Stimulated activated CD8-positive, alpha-beta memory T cell treated with anti-CD3 and anti-CD28 coated beads, Interleukin-7, amount 100 ng/mL, for 24 hours (primary cell): Measurements from ENCODE around the gene NUP153.
"Not testable (repeated sequence)": the region's sequence is repeated elsewhere in the genome, so short reads cannot be mapped to it uniquely, and the experiment has no call there.

ENCODE experiments used
- DNase-seq: peaks from one replicate; pipeline ENCODE4 v3.0.0-alpha.2; 2020; ENCODE audit warnings: low read depth

The NUP153 gene

DNA sequence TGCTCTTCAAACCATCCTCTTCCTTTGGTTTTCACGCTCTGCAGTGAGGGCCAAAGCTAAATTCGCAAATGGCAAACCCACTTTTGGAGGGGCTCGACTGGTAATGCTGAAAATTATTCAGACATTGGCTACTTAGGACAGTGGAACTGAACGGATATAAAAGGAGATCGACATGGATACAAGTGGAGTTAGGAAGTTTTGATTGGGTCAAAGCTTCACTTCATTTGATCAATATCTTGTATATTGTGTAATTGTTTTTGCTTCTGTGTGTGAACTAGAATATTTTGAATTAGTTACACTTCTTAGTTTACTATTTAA is 105.4 kb downstream of the NUP153 start:
- DNase-seq, result no peak

GRCh38 chr6:17600527-17601385 is 106.0 kb downstream of the NUP153 start:
- DNase-seq, result no peak

DNA sequence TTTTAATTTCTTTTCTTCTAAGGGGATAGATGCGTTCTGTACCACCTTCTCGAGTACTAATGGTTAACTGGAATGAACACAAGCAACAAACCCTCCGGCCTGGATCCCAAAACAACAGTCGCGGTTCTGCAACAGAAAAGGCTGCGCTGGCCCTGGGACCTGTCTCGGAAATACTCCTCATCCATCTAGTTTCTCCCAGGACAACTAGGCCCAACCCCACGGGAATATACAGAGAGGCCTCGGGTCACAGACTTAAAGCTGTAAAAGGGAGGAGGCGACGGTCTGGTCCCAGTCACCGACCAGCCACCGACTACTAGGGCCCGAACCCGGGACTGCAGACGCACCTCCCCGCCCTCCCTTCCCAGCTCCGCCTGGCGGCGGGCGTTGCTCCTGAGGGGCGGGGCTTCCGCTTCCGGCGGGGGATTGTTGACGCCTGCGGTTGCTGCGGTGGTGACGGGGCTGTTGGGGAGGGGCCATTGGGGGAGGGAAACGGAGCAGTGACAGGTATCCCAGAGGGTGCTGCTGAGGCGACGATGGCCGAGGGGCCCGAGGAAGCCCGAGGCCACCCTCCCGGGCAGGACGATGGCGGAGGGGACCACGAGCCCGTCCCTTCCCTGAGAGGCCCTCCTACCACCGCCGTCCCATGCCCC is 106.7 kb downstream of the NUP153 start, which contains the start of gene FAM8A1:
Gene FAM8A1, plus strand, starts transcription at position 426 of the 650 bp plus-strand sequence. Its CDS starts 108 bp downstream, at position 534.
- peak; percentile 95 for DNase-seq

DNA sequence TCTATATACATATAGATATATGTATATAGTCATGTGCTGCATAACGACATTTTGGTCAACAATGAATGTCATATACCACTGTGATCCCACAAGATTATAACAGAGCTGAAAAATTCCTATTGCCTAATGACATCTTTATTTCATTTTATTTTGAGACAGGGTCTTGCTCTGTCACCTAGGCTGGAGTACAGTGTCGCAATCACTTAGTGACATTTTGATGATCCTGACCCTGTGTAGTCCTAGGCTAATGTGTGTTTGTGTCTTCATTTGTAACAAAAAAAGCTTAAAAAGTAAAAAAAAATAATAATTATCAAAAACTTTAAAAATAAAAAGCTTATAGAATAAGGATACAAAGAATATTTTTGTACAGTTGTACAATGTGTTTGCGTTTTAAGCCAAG is 110.6 kb downstream of the NUP153 start:
- no peak for DNase-seq

- DNase-seq, result no peak
These were observed 113.5 kb downstream of the NUP153 start for GRCh38 chr6:17593246-17593645.

- no peak for DNase-seq
These were observed 115.4 kb downstream of the NUP153 start for GRCh38 chr6:17591287-17591686.

GRCh38 chr6:17589406-17590096 is 117.2 kb downstream of the NUP153 start:
- no peak for DNase-seq

- DNase-seq, result no peak
These were observed 118.7 kb downstream of the NUP153 start for GRCh38 chr6:17588011-17588410.

GRCh38 chr6:17586623-17587022 is 120.1 kb downstream of the NUP153 start:
- DNase-seq, result not testable (repeated sequence)

DNA sequence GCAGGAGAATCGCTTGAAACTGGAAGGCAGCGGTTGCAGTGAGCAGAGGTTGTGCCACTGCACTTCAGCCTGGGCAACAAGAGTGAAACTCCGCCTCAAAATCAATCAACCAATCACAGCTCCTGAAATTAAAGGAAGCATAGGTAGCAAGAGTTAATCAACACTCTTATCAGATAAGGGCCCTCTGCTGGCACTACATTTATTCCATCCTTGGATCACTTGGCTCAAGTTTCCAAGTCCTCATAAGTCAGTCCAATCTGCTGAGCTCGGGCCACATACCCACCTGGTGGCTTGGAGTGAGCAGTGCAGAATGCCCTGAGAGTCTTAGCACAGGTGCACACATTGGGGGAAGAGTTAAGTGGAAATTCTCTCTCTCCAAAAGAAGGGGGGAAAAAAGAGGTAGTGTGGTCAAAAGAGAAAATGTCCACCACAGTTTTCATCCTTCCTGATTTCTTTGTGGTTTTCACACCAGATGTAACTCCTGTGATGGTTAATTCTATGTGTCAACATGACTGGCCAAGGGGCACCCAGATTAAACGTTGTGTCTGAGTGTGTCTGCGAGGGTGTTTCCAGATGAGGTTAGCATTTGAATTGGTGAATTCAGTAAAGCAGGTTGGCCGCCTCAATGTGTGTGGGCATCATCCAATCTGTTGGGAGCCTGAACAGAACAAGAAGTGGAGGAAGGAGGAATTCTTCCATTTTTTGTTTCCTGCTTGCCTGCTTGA is 120.8 kb downstream of the NUP153 start:
- DNase-seq, result no peak

- no peak for DNase-seq
These were observed 122.4 kb downstream of the NUP153 start for GRCh38 chr6:17584241-17584803.

DNA sequence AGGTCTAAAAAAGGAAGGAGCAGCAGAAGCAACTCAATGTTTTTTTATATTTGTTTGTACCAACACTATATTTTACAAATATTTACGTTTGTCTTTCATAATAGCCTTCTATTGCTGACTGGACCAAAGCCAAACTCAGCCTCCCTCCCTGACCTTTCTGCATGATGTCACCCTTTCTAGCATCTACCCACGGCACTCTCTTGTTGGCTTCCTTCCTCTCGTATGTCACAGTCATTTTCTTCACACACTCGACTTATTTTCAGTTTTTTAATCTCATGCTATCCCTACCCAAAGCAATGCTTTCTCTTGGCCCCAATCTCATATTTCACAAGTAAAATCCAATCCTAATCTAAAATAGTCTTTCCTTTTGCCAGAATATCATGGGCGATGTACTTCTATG is 122.9 kb downstream of the NUP153 start:
- DNase-seq, result no peak

- not testable (repeated sequence) for DNase-seq
These were observed 125.4 kb downstream of the NUP153 start for GRCh38 chr6:17581282-17581681.

GRCh38 chr6:17580518-17581048 is 126.1 kb downstream of the NUP153 start:
- no peak for DNase-seq

DNA sequence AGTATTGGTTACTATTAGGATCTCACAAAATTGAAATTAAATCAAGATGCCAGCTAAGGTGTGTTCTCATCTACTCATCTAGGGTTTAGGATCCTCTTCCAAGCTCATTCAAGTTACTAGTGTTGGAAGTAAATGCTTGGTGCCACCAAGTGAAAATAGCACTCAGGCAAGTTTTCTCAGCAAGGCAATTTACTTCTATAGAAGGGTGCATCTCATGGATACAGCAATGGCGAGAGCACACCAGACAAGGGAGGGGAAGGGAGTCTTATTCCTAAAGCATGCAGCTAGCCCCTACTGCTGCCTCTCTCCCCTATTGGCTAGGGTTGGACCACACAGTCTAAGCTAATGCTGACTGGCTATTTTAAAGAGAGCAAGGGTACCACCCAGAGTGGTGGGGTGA is 129.7 kb downstream of the NUP153 start:
- DNase-seq, result no peak

DNA sequence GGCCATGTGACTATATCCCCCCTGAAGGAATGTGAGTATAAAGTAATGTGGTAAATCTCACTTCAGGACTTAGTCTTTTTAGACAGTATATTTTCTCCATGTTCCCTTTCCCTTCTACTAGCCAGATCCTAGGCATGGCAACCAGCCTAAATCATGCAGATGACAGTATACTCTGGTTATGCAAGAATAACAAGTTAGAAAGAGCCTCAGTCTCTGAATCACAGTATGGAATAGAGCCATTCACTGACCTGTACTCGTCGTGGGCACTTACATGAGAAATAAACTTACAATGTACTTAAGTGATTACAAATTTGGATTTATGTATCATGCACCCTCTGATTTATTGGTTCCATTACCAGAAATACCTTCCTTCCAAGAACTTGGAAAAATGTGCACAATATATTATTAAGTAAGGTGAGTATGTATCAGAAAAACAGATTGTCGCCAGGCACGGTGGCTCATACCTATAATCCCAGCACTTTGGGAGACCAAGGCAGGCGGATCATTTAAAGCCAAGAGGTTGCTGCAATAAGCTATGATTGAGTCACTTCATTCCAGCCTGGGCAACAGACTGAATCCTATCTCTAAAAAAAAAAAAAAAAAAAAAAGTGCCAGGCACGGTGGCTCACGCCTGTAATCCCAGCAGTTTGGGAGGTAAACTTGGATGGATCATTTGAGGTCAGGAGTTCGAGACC is 131.7 kb downstream of the NUP153 start:
- DNase-seq, result no peak

DNA sequence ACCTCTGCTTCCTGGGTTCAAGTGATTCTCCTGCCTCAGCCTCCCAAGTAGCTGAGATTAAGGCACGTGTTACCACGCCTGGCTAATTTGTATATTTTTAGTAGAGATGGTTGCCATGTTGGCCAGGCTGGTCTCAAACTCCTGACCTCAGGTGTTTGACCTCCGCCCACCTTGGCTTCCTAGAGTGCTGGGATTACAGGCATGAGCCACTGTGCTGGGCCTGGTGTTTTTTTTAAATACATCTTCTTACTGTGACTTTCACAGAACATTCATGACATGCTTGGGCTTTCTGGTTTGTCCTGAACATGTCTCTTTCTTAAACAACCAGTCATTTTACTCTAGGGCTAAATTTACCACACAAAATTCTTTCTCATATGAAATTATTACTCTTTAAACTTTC is 141.3 kb downstream of the NUP153 start:
- no peak for DNase-seq
